CD4-positive, alpha-beta memory T cell (primary cell): ENCODE results near the gene SLC35A2. TPM values are rescaled to one million over a fixed set of nuclear protein-coding genes. Genes with fewer than 3 reads are reported as not detected.

Experiments
- CTCF ChIA-PET: fragments of 350-600 bp; sonication (Branson Sonifier 250); formaldehyde crosslinking; loops from one replicate; lab custom pipeline; 2021; ENCODE audit warnings: inconsistent platforms; ENCODE audit not compliant: partially characterized antibody; lab: Charles Lee
- POLR2A ChIA-PET: fragments of 350-600 bp; sonication (Branson Sonifier 250); formaldehyde crosslinking; loops from one replicate; lab custom pipeline; 2021; ENCODE audit not compliant: partially characterized antibody; lab: Charles Lee
- DNase-seq, 5 donors: peaks; one replicate each; pipeline versions ENCODE4 v3.0.0 to v3.0.0-alpha.2; 2020 to 2022; ENCODE audit warnings: mixed read lengths in 1 of 5
- H3K27ac ChIP-seq: one replicate; pipeline ENCODE4 v1.7.0; 2013; ENCODE audit warnings: low read depth, low read length
- H3K27me3 ChIP-seq: 2 replicates; pipeline ENCODE4 v1.7.0; 2013; ENCODE audit warnings: mild to moderate bottlenecking, low read length, moderate library complexity; ENCODE audit not compliant: insufficient read depth
- H3K36me3 ChIP-seq: 2 replicates; pipeline ENCODE4 v1.7.0; 2013; ENCODE audit warnings: mild to moderate bottlenecking, low read length, moderate library complexity; ENCODE audit not compliant: insufficient read depth
- H3K4me1 ChIP-seq: 2 replicates; pipeline ENCODE4 v1.7.0; 2013; ENCODE audit warnings: mild to moderate bottlenecking, low read length, moderate library complexity; ENCODE audit not compliant: insufficient read depth
- H3K4me3 ChIP-seq, 2 donors: one replicate each; pipeline ENCODE4 v1.7.0; 2013; ENCODE audit warnings: low read length in 2 of 2, mild to moderate bottlenecking in 1 of 2
- H3K9me3 ChIP-seq, 2 donors: one replicate each; pipeline ENCODE4 v1.7.0; 2013; ENCODE audit warnings: low read length in 2 of 2, control low read depth in 1 of 2; ENCODE audit not compliant: control insufficient read depth in 1 of 2
- H3K27ac Mint-ChIP-seq, 7 donors: one replicate each; pipeline ENCODE4 v1.8.0; 2020 to 2021; ENCODE audit warnings: mixed read lengths in 7 of 7, mild to moderate bottlenecking in 6 of 7, inconsistent platforms in 3 of 7, moderate library complexity in 3 of 7
- H3K27me3 Mint-ChIP-seq, 2 donors: one replicate each; pipeline ENCODE4 v1.8.0; 2020 to 2021; ENCODE audit warnings: mixed read lengths in 2 of 2
- H3K36me3 Mint-ChIP-seq, 2 donors: one replicate each; pipeline ENCODE4 v1.8.0; 2020 to 2021; ENCODE audit warnings: mixed read lengths in 2 of 2, inconsistent platforms in 1 of 2, mild to moderate bottlenecking in 1 of 2
- H3K4me1 Mint-ChIP-seq, 4 donors: one replicate each; pipeline ENCODE4 v1.8.0; 2020 to 2021; ENCODE audit warnings: mixed read lengths in 4 of 4, mild to moderate bottlenecking in 1 of 4
- H3K4me3 Mint-ChIP-seq, 8 donors: one replicate each; pipeline ENCODE4 v1.8.0; 2020 to 2021; ENCODE audit warnings: mixed read lengths in 8 of 8, mild to moderate bottlenecking in 7 of 8, moderate library complexity in 6 of 8, inconsistent platforms in 3 of 8
- H3K9me3 Mint-ChIP-seq, 8 donors: one replicate each; pipeline ENCODE4 v1.8.0; 2020 to 2021; ENCODE audit warnings: mixed read lengths in 8 of 8, mild to moderate bottlenecking in 5 of 8, inconsistent platforms in 3 of 8, moderate library complexity in 1 of 8
- intact Hi-C: fragments of 100-400 bp; cut with micrococcal nuclease; formaldehyde crosslinking; loops from one replicate; pipeline ENCODE4 v1.15.1; 2023
- polyA plus RNA-seq, 2 donors: library from polyadenylated mRNA; unstranded; fragments of 300-500 nt; fragmentation: Illumina TruSeq; gene quantifications; one replicate each; pipeline ENCODE4 v1.2.3, GENCODE V29; 2021
- total RNA-seq, 2 experiments: library from RNA; stranded (reverse); gene quantifications; one replicate each; pipeline ENCODE4 v1.2.3, GENCODE V29; 2021

SLC35A2 gene
- total and polyA plus RNA-seq, 4 experiments from 2014 or later, result 11.8 to 15.8 (median 14.1) TPM

DNA sequence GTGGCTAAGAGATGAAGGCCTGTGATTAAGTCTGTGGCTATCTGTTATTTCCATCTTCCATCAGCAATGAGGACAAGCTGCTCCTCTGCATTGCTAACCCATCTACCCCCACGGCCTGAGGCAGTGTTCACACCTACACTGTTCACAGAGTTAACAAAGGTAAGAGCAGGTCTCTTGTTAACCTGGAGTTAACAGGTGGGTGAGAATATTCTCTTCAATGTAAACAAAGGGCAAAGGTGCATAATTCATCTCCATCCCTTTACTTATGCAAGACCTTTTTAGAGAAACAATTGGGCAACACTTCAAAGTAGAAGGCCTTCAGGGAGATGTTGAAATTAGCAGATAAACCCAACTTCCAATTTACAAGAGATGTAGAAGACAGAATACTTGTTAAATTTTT is 2.8 kb downstream of the SLC35A2 start:
- Histone ChIP-seq H3K27ac (no peak overlapping the region), H3K4me1 (peaks cover 32% of the 10 kb centered on the region), H3K27me3 (no peaks in the 10 kb centered on the region), H3K9me3 (no peaks in the 10 kb centered on the region), H3K4me3 (no peak overlapping the region), H3K36me3 (peaks cover 9% of the 10 kb centered on the region)
- H3K36me3 Mint-ChIP-seq, result peaks cover 16 to 40% of the 10 kb centered on the region in 2 donors
- ChIA-PET POLR2A (interaction anchor here (0.7 kb wide), 1 partner anchor 10 kb away, joined by 3 read pairs; the partner anchor contains the start of gene PQBP1), CTCF (interaction anchor here (1.6 kb wide), 1 partner anchor 260 kb away, joined by 6 read pairs; no protein-coding TSS in a partner anchor)
- peak overlapping the region in 2 of 7 donors; percentile 42 to 85 for H3K27ac Mint-ChIP-seq
- no peaks in the 10 kb centered on the region for H3K27me3 Mint-ChIP-seq
- peaks cover 0 to 7% (median 0%) of the 10 kb centered on the region in 8 donors for H3K9me3 Mint-ChIP-seq
- intact Hi-C loops, result no loop called here
- DNase-seq, result no peak
- no peak overlapping the region for H3K4me3 Mint-ChIP-seq
- H3K4me1 Mint-ChIP-seq, result peaks cover 19 to 34% (median 27%) of the 10 kb centered on the region in 4 donors

DNA sequence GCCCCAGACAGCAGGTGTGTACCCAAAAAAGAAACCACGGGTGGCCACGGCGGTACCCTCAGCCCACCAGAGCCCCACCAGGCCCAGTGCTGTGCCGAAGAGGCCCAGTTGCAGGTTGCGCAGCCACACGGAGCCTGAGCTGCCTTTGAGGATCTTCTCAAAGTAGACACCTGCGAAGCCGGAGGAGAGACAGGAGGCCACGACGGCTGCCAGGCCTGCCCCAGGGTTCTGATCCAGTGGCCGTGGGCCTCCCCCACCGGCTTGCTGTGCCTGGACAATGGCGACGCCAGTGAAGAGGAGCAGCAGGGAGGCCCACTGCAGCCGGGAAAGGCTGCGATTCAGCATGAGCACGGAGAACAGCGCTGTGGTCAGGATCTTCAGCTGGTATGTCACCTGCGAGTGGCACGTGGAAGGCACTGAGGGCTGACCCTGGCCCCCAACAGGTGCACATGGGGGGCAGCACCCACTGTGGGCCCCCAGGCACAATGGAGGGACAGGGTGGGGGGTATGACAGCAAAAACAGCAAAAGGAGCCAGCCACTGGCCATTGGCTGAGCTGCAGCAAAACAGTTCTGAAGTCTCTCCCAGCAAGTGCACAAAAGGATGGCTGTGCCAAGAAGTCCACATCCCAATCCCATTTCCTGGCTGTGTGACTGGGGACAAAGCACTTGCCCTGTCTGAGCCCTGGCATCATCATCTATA is 6.2 kb downstream of the SLC35A2 start:
- intact Hi-C loops, result no loop called here
- peaks cover 10 to 27% of the 10 kb centered on the region in 2 donors for H3K36me3 Mint-ChIP-seq
- no peak for DNase-seq
- no peak overlapping the region for H3K4me3 ChIP-seq
- H3K4me1 ChIP-seq, result peaks cover 5% of the 10 kb centered on the region
- POLR2A ChIA-PET, result no interaction called here
- no peaks in the 10 kb centered on the region for H3K27me3 Mint-ChIP-seq
- H3K9me3 Mint-ChIP-seq, result no peaks in the 10 kb centered on the region
- no peaks in the 10 kb centered on the region for H3K27me3 ChIP-seq
- H3K9me3 ChIP-seq, result no peaks in the 10 kb centered on the region
- CTCF ChIA-PET, result no interaction called here
- H3K27ac ChIP-seq, result no peak overlapping the region
- H3K27ac Mint-ChIP-seq, result peak overlapping the region in 1 of 7 donors; percentile 18
- H3K4me3 Mint-ChIP-seq, result no peak overlapping the region
- peaks cover 14% of the 10 kb centered on the region for H3K36me3 ChIP-seq
- H3K4me1 Mint-ChIP-seq, result peaks cover 0 to 6% (median 1%) of the 10 kb centered on the region in 4 donors

DNA sequence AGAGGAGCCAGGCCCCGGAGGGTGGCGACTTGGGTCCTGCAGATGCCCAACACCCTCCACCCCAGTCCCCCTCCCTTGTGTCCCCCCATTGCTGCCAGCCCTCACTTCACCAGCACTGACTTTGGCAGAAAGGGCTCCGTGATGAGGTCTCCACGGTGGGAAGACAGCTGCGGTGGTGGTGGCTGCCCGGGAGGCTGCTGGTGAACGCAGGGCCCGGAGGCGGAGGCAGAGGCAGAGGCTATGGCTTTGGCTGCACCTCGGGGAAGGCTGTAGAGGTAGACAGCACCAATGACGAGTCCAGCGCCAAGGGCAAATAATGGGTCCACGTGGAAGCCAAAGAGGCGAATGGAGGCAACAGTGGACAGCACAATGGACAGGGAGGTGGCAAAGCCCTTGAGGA is 6.8 kb downstream of the SLC35A2 start:
- no peaks in the 10 kb centered on the region for H3K27me3 Mint-ChIP-seq
- H3K4me1 ChIP-seq, result peaks cover 3% of the 10 kb centered on the region
- no peak overlapping the region for H3K4me3 ChIP-seq
- H3K27me3 ChIP-seq, result no peaks in the 10 kb centered on the region
- H3K36me3 ChIP-seq, result peaks cover 14% of the 10 kb centered on the region
- H3K27ac Mint-ChIP-seq, result no peak overlapping the region
- intact Hi-C loops, result no loop called here
- H3K9me3 Mint-ChIP-seq, result no peaks in the 10 kb centered on the region
- ChIA-PET POLR2A (interaction anchor here (1.2 to 2.2 kb wide), 3 partner anchors 8 to 135 kb away, joined by 3 to 15 read pairs (median 4); partner anchors contain the start of gene SLC35A2), CTCF (no interaction called here)
- H3K4me3 Mint-ChIP-seq, result no peak overlapping the region
- no peak overlapping the region for H3K27ac ChIP-seq
- H3K9me3 ChIP-seq, result no peaks in the 10 kb centered on the region
- DNase-seq, result no peak
- peaks cover 10 to 27% of the 10 kb centered on the region in 2 donors for H3K36me3 Mint-ChIP-seq
- H3K4me1 Mint-ChIP-seq, result peaks cover 0 to 4% (median 1%) of the 10 kb centered on the region in 4 donors

DNA sequence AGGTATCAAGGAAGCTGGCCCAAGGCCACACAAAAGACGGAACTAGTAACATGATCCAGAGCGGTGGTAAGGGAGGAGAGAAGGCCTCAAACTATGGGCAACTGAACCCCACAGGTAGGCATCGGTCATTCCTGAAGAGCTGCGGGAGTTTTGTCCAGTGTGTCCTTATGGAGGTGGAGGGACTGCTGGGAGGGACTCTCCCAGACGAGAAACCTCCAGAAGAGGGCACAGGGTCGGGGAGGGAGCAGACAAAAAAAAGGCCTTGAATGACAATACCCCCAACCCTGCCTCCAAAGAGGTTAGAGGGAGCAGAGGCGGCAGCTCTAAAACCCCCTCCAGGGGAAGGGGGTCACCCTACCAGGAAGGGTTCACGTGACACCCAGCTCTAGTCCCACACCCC is 7.3 kb downstream of the SLC35A2 start:
- intact Hi-C loops, result no loop called here
- Histone ChIP-seq H3K9me3 (no peaks in the 10 kb centered on the region), H3K36me3 (peaks cover 14% of the 10 kb centered on the region), H3K4me1 (peaks cover 7% of the 10 kb centered on the region), H3K4me3 (no peak overlapping the region), H3K27me3 (no peaks in the 10 kb centered on the region), H3K27ac (no peak overlapping the region)
- peaks cover 0 to 4% (median 1%) of the 10 kb centered on the region in 4 donors for H3K4me1 Mint-ChIP-seq
- H3K4me3 Mint-ChIP-seq, result no peak overlapping the region
- CTCF ChIA-PET, result no interaction called here
- H3K27ac Mint-ChIP-seq, result peak overlapping the region in 3 of 7 donors; percentile 43 to 66 (median 55)
- POLR2A ChIA-PET, result interaction anchor here (0.7 to 2.2 kb wide), 4 partner anchors 9 to 135 kb away, joined by 3 to 15 read pairs (median 4); partner anchors contain the start of gene SLC35A2
- no peaks in the 10 kb centered on the region for H3K9me3 Mint-ChIP-seq
- H3K27me3 Mint-ChIP-seq, result no peaks in the 10 kb centered on the region
- H3K36me3 Mint-ChIP-seq, result peaks cover 10 to 27% of the 10 kb centered on the region in 2 donors
- no peak for DNase-seq

DNA sequence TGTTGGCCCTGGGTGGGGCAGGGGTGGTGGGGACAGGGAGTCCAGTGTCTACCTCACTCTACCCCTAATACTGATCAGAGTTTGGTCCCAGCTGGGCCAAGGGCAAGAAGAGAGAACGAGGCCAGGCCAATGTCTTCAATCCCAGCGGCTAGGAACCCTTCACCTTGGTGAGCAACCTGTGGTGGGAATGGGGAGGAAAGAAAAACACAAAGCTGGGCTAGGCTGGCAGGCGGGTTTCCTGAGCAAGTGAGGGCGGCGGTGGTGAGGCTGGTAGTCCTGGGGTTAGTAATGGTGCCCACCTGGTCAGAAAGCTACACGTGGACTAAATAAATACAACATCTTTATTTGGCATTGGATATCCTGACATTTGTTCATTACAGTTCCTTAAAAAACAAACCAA is 8.2 kb downstream of the SLC35A2 start:
- no peak for DNase-seq
- peaks cover 5 to 29% of the 10 kb centered on the region in 2 donors for H3K36me3 Mint-ChIP-seq
- Histone ChIP-seq H3K4me1 (peaks cover 16% of the 10 kb centered on the region), H3K36me3 (peaks cover 14% of the 10 kb centered on the region), H3K27ac (no peak overlapping the region), H3K4me3 (no peak overlapping the region), H3K27me3 (no peaks in the 10 kb centered on the region), H3K9me3 (no peaks in the 10 kb centered on the region)
- ChIA-PET CTCF (interaction anchor here (1.4 kb wide), 1 partner anchor 43 kb away, joined by 4 read pairs; no protein-coding TSS in a partner anchor), POLR2A (interaction anchor here (0.9 to 2.2 kb wide), 4 partner anchors 9 to 34 kb away, joined by 3 to 15 read pairs (median 4); partner anchors contain the start of gene SLC35A2)
- peaks cover 0 to 7% (median 3%) of the 10 kb centered on the region in 4 donors for H3K4me1 Mint-ChIP-seq
- H3K4me3 Mint-ChIP-seq, result no peak overlapping the region
- H3K9me3 Mint-ChIP-seq, result no peaks in the 10 kb centered on the region
- intact Hi-C loops, result no loop called here
- H3K27me3 Mint-ChIP-seq, result no peaks in the 10 kb centered on the region
- H3K27ac Mint-ChIP-seq, result peak overlapping the region in 3 of 7 donors; percentile 9 to 59 (median 55)

DNA sequence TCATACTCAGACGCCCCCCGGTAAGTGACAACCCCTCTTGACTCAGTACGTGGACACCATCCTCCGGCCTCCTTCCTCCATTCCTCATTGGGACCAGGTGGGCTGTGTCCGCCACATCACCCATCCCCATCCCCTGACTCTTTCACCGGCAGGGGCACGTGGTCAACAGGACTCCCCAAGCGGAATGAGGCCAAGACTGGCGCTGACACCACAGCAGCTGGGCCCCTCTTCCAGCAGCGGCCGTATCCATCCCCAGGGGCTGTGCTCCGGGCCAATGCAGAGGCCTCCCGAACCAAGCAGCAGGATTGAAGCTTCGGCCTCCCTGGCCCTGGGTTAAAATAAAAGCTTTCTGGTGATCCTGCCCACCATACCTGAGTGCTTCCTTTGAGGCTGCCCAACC is 8.7 kb downstream of the SLC35A2 start:
- Mint-ChIP-seq H3K9me3 (peaks cover 0 to under 1% (median 0%) of the 10 kb centered on the region in 8 donors), H3K36me3 (peaks cover 5 to 32% of the 10 kb centered on the region in 2 donors), H3K4me1 (peaks cover 0 to 11% (median 6%) of the 10 kb centered on the region in 4 donors), H3K27me3 (no peaks in the 10 kb centered on the region), H3K4me3 (peak overlapping the region in 1 of 8 donors; percentile 25), H3K27ac (peak overlapping the region in 2 of 7 donors; percentile 35 to 55)
- Histone ChIP-seq H3K9me3 (no peaks in the 10 kb centered on the region), H3K4me1 (peaks cover 16% of the 10 kb centered on the region), H3K27ac (no peak overlapping the region), H3K4me3 (no peak overlapping the region), H3K36me3 (peaks cover 14% of the 10 kb centered on the region), H3K27me3 (no peaks in the 10 kb centered on the region)
- intact Hi-C loops, result no loop called here
- DNase-seq, result no peak
- CTCF ChIA-PET, result interaction anchor here (1.4 kb wide), 1 partner anchor 43 kb away, joined by 4 read pairs; no protein-coding TSS in a partner anchor
- POLR2A ChIA-PET, result interaction anchor here (0.9 to 2.2 kb wide), 3 partner anchors 10 to 35 kb away, joined by 3 to 15 read pairs (median 5); partner anchors contain the start of gene SLC35A2

DNA sequence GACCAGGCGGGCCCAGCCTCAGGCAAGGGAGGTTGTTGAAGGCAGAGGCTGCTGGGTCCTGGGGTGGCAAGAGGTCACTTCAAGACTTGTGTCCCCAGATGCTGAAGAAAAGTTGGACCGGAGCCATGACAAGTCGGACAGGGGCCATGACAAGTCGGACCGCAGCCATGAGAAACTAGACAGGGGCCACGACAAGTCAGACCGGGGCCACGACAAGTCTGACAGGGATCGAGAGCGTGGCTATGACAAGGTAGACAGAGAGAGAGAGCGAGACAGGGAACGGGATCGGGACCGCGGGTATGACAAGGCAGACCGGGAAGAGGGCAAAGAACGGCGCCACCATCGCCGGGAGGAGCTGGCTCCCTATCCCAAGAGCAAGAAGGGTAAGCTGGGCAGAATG is 9.3 kb downstream of the SLC35A2 start:
- peaks cover 0 to 16% (median 8%) of the 10 kb centered on the region in 4 donors for H3K4me1 Mint-ChIP-seq

More for the DNA sequence above, 9.3 kb downstream of the SLC35A2 start:
- Histone ChIP-seq H3K4me3 (no peak overlapping the region), H3K27ac (no peak overlapping the region), H3K9me3 (no peaks in the 10 kb centered on the region), H3K27me3 (no peaks in the 10 kb centered on the region), H3K36me3 (peaks cover 14% of the 10 kb centered on the region), H3K4me1 (peaks cover 16% of the 10 kb centered on the region)
- Mint-ChIP-seq H3K9me3 (peaks cover 0 to 1% (median 0%) of the 10 kb centered on the region in 8 donors), H3K27me3 (no peaks in the 10 kb centered on the region), H3K27ac (peak overlapping the region in 4 of 7 donors; percentile 3 to 29 (median 26)), H3K4me3 (no peak overlapping the region), H3K36me3 (peaks cover 5 to 37% of the 10 kb centered on the region in 2 donors)
- ChIA-PET POLR2A (interaction anchor here (0.6 to 2.2 kb wide), 3 partner anchors 9 to 14 kb away, joined by 3 to 15 read pairs (median 5); partner anchors contain the start of gene SLC35A2), CTCF (no interaction called here)
- no peak for DNase-seq
- intact Hi-C loops, result no loop called here
